Hepatocyte (in vitro differentiated cells): Measurements from ENCODE around the gene SYNGR1.

Source experiments
- EZH2phosphoT487 ChIP-seq: fragments of 200-600 bp; sonication (generic); IDR thresholded peaks from one replicate; pipeline ENCODE4 v1.6.1; 2018; ENCODE audit warnings: antibody characterized with exemption, mild to moderate bottlenecking, low read depth, moderate library complexity; ENCODE audit not compliant: unreplicated experiment, severe bottlenecking
- TF ChIP-seq, protein P1 (sequence below): fragments of 200-600 bp; sonication (generic); IDR thresholded peaks from 2 replicates; pipeline ENCODE4 v1.5.1; 2016; ENCODE audit warnings: antibody characterized with exemption, mild to moderate bottlenecking; ENCODE audit not compliant: poor library complexity

DNA sequence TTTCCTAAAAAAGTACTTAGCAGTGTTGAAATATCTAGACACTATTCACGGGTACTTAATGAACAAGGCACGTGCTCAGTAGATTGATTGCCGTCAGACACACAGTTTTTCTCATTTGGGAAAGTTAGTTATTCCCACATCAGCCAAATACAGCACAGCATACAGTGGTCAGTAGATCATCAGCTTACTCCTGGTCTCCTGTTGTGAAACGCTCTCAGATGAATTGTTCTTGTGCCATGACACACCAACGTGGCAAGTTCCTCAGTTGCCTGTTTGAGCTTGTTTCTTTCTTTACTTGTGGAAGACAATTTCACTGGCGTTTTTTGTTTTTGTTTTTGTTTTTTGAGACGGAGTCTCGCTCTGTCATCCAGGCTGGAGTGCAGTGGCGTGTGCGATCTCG lies 58.4 kb downstream of the SYNGR1 start:
- TF ChIP-seq, protein P1, sequence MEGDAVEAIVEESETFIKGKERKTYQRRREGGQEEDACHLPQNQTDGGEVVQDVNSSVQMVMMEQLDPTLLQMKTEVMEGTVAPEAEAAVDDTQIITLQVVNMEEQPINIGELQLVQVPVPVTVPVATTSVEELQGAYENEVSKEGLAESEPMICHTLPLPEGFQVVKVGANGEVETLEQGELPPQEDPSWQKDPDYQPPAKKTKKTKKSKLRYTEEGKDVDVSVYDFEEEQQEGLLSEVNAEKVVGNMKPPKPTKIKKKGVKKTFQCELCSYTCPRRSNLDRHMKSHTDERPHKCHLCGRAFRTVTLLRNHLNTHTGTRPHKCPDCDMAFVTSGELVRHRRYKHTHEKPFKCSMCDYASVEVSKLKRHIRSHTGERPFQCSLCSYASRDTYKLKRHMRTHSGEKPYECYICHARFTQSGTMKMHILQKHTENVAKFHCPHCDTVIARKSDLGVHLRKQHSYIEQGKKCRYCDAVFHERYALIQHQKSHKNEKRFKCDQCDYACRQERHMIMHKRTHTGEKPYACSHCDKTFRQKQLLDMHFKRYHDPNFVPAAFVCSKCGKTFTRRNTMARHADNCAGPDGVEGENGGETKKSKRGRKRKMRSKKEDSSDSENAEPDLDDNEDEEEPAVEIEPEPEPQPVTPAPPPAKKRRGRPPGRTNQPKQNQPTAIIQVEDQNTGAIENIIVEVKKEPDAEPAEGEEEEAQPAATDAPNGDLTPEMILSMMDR, result no peak
- TF ChIP-seq EZH2phosphoT487, result no peak
